ENCODE measurements around the gene USP38.

DNA sequence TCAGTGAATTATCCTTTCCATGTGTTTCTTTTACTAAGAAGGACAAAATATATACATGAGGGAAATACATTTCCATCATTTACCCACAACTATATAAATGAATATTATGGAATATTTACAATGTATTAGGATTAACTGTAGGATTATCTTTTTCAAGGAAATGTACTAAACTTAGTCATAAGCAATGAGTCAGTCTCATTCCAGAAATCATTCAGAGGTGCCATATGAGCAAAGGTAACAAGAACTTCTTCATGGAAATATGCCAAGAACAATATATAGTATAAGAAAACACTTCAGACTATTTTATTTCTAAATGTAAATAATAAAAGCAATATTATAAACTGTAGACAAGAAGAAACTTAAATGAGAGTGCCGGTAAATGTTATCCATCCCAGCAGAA lies 67.1 kb downstream of the USP38 start:
- no peak for TF ChIP-seq CTCF (IDR thresholded peaks at IDR 0.05)
- no peak for TF ChIP-seq POLR2A (IDR thresholded peaks at IDR 0.05)
